Smooth muscle cell (in vitro differentiated cells): ENCODE data around the gene SLC22A3. TPM values are rescaled to one million over a fixed set of nuclear protein-coding genes. Genes with fewer than 3 reads are reported as not detected.
A peak's percentile ranks its signal among the peaks of the same experiment; 100 is the strongest.

ENCODE experiments used
- DNase-seq: peaks from one replicate; lab custom pipeline; 2025; ENCODE audit not compliant: unreplicated experiment; lab: John Stamatoyannopoulos, UW
- H2AFZ ChIP-seq: fragments of 200-600 bp; sonication (generic); 2 replicates; pipeline ENCODE4 v1.6.0; 2016; ENCODE audit warnings: antibody characterized with exemption, low read depth, mild to moderate bottlenecking
- H3F3A ChIP-seq: fragments of 200-600 bp; sonication (generic); 2 replicates; pipeline ENCODE4 v1.6.0; 2017; ENCODE audit warnings: antibody characterized with exemption, low read depth
- H3K27ac ChIP-seq: fragments of 200-600 bp; sonication (generic); 2 replicates; pipeline ENCODE4 v1.5.1; 2016; ENCODE audit warnings: low read depth, mild to moderate bottlenecking
- H3K27me3 ChIP-seq: fragments of 200-600 bp; sonication (generic); 2 replicates; pipeline ENCODE4 v1.6.1; 2016; ENCODE audit warnings: low read depth, mild to moderate bottlenecking
- H3K36me3 ChIP-seq: fragments of 200-600 bp; sonication (generic); 2 replicates; pipeline ENCODE4 v1.5.1; 2016; ENCODE audit warnings: low read depth
- H3K4me1 ChIP-seq: fragments of 200-600 bp; sonication (generic); 2 replicates; pipeline ENCODE4 v1.5.1; 2016; ENCODE audit warnings: low read depth
- H3K4me2 ChIP-seq: fragments of 200-600 bp; sonication (generic); 2 replicates; pipeline ENCODE4 v1.6.0; 2016; ENCODE audit warnings: mild to moderate bottlenecking
- H3K4me3 ChIP-seq: fragments of 200-600 bp; sonication (generic); 2 replicates; pipeline ENCODE4 v1.5.1; 2016; ENCODE audit warnings: mild to moderate bottlenecking
- H3K79me2 ChIP-seq: fragments of 200-600 bp; sonication (generic); 2 replicates; pipeline ENCODE4 v1.6.0; 2016; ENCODE audit warnings: low read depth, mild to moderate bottlenecking
- H3K9ac ChIP-seq: fragments of 200-600 bp; sonication (generic); 2 replicates; pipeline ENCODE4 v1.6.0; 2016; ENCODE audit warnings: low read depth
- H3K9me3 ChIP-seq: fragments of 200-600 bp; sonication (generic); replicated peaks from 2 replicates; pipeline ENCODE4 v1.5.1; 2016; ENCODE audit warnings: low read depth
- H4K20me1 ChIP-seq: fragments of 200-600 bp; sonication (generic); 2 replicates; pipeline ENCODE4 v1.6.0; 2016; ENCODE audit warnings: low read depth
- WGBS: methylation state at CpG from one replicate; pipeline ENCODE4 v1.1.7; 2016; ENCODE audit warnings: low lambda C conversion rate; 5-methylcytosine and 5-hydroxymethylcytosine counted together
- polyA plus RNA-seq: library from polyadenylated mRNA; unstranded; fragments of >200 nt; fragmentation: Nextera tagmentation; extraction: Ambion mirVana; gene quantifications from 2 replicates; pipeline ENCODE4 v1.2.1, GENCODE V29; 2016
- total RNA-seq: library from RNA; depleted of rRNA; stranded (reverse); fragments of >200 nt; gene quantifications from 2 replicates; pipeline ENCODE4 v1.2.3, GENCODE V29; 2014
- TF ChIP-seq, protein P1 (sequence below): fragments of 200-600 bp; sonication (generic); IDR thresholded peaks from 2 replicates; pipeline ENCODE4 v1.5.1; 2017; ENCODE audit warnings: borderline replicate concordance, mild to moderate bottlenecking, antibody characterized with exemption; ENCODE audit not compliant: insufficient read depth, poor library complexity, severe bottlenecking

SLC22A3 gene
- total and polyA plus RNA-seq, 2 experiments from 2014 or later: 59.5 to 69.5 TPM

- Histone ChIP-seq H2AFZ (no peak overlapping the region), H3K4me3 (no peak overlapping the region), H3K27ac (peak overlapping the region; percentile 50), H3K36me3 (no peaks in the 10 kb centered on the region), H3K9ac (no peak overlapping the region), H3F3A (peaks cover 3% of the 10 kb centered on the region), H3K27me3 (no peaks in the 10 kb centered on the region), H3K4me1 (no peaks in the 10 kb centered on the region), H3K9me3 (no peaks in the 10 kb centered on the region), H3K79me2 (no peaks in the 10 kb centered on the region), H3K4me2 (peak overlapping the region; percentile 70), H4K20me1 (no peaks in the 10 kb centered on the region)
- TF ChIP-seq, protein P1, sequence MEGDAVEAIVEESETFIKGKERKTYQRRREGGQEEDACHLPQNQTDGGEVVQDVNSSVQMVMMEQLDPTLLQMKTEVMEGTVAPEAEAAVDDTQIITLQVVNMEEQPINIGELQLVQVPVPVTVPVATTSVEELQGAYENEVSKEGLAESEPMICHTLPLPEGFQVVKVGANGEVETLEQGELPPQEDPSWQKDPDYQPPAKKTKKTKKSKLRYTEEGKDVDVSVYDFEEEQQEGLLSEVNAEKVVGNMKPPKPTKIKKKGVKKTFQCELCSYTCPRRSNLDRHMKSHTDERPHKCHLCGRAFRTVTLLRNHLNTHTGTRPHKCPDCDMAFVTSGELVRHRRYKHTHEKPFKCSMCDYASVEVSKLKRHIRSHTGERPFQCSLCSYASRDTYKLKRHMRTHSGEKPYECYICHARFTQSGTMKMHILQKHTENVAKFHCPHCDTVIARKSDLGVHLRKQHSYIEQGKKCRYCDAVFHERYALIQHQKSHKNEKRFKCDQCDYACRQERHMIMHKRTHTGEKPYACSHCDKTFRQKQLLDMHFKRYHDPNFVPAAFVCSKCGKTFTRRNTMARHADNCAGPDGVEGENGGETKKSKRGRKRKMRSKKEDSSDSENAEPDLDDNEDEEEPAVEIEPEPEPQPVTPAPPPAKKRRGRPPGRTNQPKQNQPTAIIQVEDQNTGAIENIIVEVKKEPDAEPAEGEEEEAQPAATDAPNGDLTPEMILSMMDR: no peak
- WGBS: 81% methylated on average over 3 of the region's 3 CpGs
- no peak for DNase-seq
These were observed 113.5 kb downstream of the SLC22A3 start for GRCh38 chr6:160461641-160462040.

DNA sequence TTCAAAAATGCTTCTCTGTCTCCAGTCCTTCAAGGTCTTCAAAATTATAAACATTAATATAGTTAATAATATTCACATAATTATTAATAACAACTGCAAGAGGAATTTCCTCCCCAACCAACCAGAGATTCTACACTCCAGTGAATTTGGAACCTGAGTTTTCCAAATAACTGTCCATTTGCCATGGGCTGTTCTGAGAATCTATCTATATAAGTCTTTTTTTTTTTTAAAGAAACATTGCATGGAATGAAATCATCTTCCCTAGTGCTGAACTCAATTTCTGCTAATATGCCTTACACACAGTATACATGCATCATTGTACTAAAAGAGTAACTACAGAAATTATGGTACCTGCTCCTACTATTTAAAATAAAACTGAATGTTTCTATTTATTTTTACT, 113.9 kb downstream of the SLC22A3 start:
- peak overlapping the region; percentile 70 for H3K4me2 ChIP-seq

DNA sequence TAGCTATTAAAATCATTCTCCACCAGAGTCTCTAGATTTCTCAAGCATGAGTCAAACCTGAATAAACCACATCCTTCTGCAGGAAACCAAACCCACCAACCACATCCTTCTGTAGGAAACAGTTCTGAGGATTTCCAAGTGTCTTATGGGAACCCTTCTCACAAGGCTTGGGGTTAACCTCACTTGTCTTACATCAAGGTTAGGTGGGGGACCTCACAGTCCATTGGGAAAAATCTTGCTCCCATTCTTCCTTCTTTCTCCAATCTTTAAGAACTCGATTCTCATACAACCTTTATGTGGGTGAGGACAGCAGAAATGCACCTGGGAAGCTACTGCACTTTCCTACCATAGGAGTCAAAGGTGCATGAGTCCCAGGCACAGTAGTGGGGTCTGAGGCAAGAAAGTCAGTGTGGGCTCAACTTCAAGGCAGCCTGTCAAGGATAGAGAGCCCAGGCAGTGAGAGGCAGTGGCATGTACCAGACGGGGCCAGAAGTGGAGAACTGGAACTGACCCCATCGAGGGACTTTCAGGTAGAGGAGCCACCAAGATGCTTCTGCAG, 114.5 kb downstream of the SLC22A3 start:
- no peaks in the 10 kb centered on the region for H3K9me3 ChIP-seq
- no peaks in the 10 kb centered on the region for H3K36me3 ChIP-seq
- H3K27me3 ChIP-seq: no peaks in the 10 kb centered on the region
- DNase-seq: no peak
- H3K4me1 ChIP-seq: no peaks in the 10 kb centered on the region
- no peak overlapping the region for H3K9ac ChIP-seq
- no peak overlapping the region for H2AFZ ChIP-seq
- no peaks in the 10 kb centered on the region for H4K20me1 ChIP-seq
- no peak overlapping the region for H3K4me3 ChIP-seq
- peak overlapping the region; percentile 70 for H3K4me2 ChIP-seq
- H3K27ac ChIP-seq: peak overlapping the region; percentile 50
- H3K79me2 ChIP-seq: no peaks in the 10 kb centered on the region
- TF ChIP-seq, protein P1: no peak
- 76% methylated on average over 3 of the region's 3 CpGs for WGBS
- peaks cover 3% of the 10 kb centered on the region for H3F3A ChIP-seq

More for the DNA sequence above, 113.9 kb downstream of the SLC22A3 start:
- Histone ChIP-seq H3K36me3 (no peaks in the 10 kb centered on the region), H3K4me1 (no peaks in the 10 kb centered on the region), H3K79me2 (no peaks in the 10 kb centered on the region), H4K20me1 (no peaks in the 10 kb centered on the region), H3K9ac (no peak overlapping the region), H3K27ac (peak overlapping the region; percentile 50), H3F3A (peaks cover 3% of the 10 kb centered on the region), H3K27me3 (no peaks in the 10 kb centered on the region), H3K4me3 (no peak overlapping the region), H2AFZ (no peak overlapping the region), H3K9me3 (no peaks in the 10 kb centered on the region)
- TF ChIP-seq, protein P1: no peak
- DNase-seq: no peak

- Histone ChIP-seq H3K9ac (no peak overlapping the region), H3K27ac (no peak overlapping the region), H3K36me3 (no peaks in the 10 kb centered on the region), H3K79me2 (no peaks in the 10 kb centered on the region), H3K4me1 (no peaks in the 10 kb centered on the region), H3K4me2 (no peak overlapping the region), H3K4me3 (no peak overlapping the region), H3F3A (peaks cover 3% of the 10 kb centered on the region), H3K9me3 (no peaks in the 10 kb centered on the region), H4K20me1 (no peaks in the 10 kb centered on the region), H3K27me3 (no peaks in the 10 kb centered on the region), H2AFZ (no peak overlapping the region)
- TF ChIP-seq, protein P1: no peak
- DNase-seq: no peak
- 91% methylated on average over 3 of the region's 3 CpGs for WGBS
These were observed 116.6 kb downstream of the SLC22A3 start for GRCh38 chr6:160464744-160465143.
